Colonic mucosa (tissue), 4 donors: Measurements from ENCODE around the gene TMEM134. TPM values are rescaled to one million over a fixed set of nuclear protein-coding genes. Genes with fewer than 3 reads are reported as not detected.

Experiments used
- DNase-seq: peaks from one replicate; pipeline ENCODE4 v3.0.0-alpha.2; 2020
- H3K27ac ChIP-seq: fragments of 200-600 bp; one replicate; pipeline ENCODE4 v1.8.0; 2021
- H3K27me3 ChIP-seq: fragments of 200-600 bp; one replicate; pipeline ENCODE4 v1.8.0; 2021
- H3K36me3 ChIP-seq: fragments of 200-600 bp; one replicate; pipeline ENCODE4 v1.8.0; 2021
- H3K4me1 ChIP-seq: fragments of 200-600 bp; one replicate; pipeline ENCODE4 v1.8.0; 2021; ENCODE audit warnings: mild to moderate bottlenecking
- H3K4me3 ChIP-seq: fragments of 200-600 bp; one replicate; pipeline ENCODE4 v1.8.0; 2021
- H3K9ac ChIP-seq, 2 donors: one replicate each; pipeline ENCODE4 v1.7.0; 2013; ENCODE audit warnings: control low read depth in 2 of 2, low read depth in 2 of 2, low read length in 2 of 2
- H3K9me3 ChIP-seq: fragments of 200-600 bp; one replicate; pipeline ENCODE4 v1.8.0; 2021
- intact Hi-C: fragments of 100-400 bp; cut with DNase I; formaldehyde crosslinking; loops from one replicate; pipeline ENCODE4 v1.14.1; 2022
- total RNA-seq, 2 donors: library from RNA; stranded (reverse); fragmentation: NEBNext Ultra II Directional in 1 of 2; extraction: Animal tissue kit (Norgen Biotek cat#: 25700) in 1 of 2; gene quantifications; one replicate each; pipeline ENCODE4 v1.2.1, GENCODE V29; 2021
- TF ChIP-seq, protein P1 (sequence below): fragments of 200-600 bp; IDR thresholded peaks from one replicate; pipeline ENCODE4 v1.8.0; 2022; ENCODE audit warnings: antibody characterized with exemption, mild to moderate bottlenecking
- donor health status: healthy.
- donor health status: DM: no; HTN: no; CAD: no.
- donor health status: DM: no; HTN: no; CAD: no.

Gene TMEM134
- total RNA-seq, 2 donors from 2014 or later: 50.1 to 59.5 TPM

DNA sequence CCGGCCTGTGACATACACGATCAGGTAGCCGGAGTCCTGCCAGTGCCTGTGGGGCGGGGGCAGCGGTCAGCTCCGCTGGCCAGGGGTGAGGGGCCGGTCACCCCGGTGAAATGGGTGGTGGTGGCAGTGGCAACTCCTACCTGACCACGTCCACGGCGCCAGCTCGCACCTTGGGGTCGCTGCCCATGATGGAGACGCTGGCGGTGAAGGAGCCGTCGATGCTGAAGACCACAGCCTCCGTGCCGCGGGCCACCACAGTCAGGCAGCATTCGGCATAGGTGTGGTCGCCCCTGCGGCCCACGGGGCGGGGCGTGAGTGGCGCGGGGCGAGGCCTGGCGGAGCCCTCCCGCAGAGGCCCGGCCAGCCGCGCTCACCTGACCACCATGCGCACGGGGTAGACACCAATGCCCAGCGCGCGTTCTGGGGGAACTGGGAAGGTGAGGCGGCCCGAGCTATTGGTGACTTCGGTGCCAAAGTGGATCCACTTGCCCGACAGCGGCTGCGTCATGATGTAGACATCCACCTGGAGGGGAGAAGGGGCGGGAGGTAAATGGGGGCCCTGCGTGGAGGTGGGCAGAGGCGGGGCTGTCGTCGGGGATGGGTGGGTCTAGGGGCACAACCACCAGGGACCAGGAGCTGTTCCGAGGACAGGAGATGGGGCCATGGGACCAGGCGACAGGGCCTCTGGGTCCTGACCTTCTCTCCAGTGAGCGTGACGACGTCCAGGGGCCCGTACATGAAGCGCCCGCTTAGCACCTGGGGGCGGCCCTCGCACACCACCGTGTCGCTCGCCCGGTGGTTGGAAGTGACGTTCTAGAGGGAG lies 24.7 kb upstream of the TMEM134 start:
- intact Hi-C loops: no loop called here
- TF ChIP-seq, protein P1, sequence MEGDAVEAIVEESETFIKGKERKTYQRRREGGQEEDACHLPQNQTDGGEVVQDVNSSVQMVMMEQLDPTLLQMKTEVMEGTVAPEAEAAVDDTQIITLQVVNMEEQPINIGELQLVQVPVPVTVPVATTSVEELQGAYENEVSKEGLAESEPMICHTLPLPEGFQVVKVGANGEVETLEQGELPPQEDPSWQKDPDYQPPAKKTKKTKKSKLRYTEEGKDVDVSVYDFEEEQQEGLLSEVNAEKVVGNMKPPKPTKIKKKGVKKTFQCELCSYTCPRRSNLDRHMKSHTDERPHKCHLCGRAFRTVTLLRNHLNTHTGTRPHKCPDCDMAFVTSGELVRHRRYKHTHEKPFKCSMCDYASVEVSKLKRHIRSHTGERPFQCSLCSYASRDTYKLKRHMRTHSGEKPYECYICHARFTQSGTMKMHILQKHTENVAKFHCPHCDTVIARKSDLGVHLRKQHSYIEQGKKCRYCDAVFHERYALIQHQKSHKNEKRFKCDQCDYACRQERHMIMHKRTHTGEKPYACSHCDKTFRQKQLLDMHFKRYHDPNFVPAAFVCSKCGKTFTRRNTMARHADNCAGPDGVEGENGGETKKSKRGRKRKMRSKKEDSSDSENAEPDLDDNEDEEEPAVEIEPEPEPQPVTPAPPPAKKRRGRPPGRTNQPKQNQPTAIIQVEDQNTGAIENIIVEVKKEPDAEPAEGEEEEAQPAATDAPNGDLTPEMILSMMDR: no peak
- Histone ChIP-seq H3K4me3 (no peak overlapping the region), H3K27ac (no peak overlapping the region), H3K9ac (no peak overlapping the region), H3K4me1 (no peaks in the 10 kb centered on the region), H3K9me3 (no peaks in the 10 kb centered on the region), H3K36me3 (peaks cover 7% of the 10 kb centered on the region), H3K27me3 (no peaks in the 10 kb centered on the region)
- DNase-seq: no peak

DNA sequence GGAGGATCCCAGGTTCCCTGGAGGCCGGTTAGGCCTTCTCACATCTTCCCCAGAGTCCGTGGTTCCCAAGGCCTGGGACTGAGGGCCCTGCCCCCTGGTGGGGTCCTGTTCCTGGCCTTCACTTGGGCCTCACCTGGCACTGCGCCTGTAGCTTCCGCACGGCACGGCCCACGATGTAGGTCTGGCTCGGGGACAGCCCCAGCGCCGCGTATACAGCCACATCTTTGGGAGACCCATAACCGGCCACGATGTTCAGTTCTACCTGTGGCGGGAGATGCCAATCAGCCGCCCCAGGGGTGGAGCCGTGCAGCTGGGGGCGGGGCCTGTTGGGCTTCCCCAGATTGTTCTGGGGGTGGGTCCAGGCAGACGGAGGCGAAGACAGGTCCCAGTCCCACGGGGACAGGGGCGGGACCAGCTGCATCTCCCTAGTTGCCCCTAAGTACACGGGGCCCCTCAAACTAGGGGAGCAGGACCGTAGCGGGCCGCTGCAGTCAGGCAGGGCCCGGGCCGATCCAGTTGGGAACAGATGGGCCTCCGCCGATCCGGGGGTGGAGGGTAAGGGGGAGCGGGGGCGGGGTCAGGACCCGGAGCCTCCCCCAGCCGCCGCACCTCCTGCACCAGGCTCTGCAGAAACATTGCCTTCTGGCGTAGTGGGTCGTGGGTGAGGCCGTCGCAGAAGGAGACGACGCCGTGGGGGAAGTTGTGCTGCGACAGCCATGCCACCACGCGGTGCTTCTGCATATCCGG lies 23.9 kb upstream of the TMEM134 start:
- Histone ChIP-seq H3K9me3 (no peaks in the 10 kb centered on the region), H3K27me3 (no peaks in the 10 kb centered on the region), H3K27ac (no peak overlapping the region), H3K36me3 (peaks cover 9% of the 10 kb centered on the region), H3K4me3 (no peak overlapping the region), H3K9ac (no peak overlapping the region), H3K4me1 (no peaks in the 10 kb centered on the region)
- no peak for DNase-seq
- intact Hi-C loops: no loop called here
- TF ChIP-seq, protein P1: no peak

DNA sequence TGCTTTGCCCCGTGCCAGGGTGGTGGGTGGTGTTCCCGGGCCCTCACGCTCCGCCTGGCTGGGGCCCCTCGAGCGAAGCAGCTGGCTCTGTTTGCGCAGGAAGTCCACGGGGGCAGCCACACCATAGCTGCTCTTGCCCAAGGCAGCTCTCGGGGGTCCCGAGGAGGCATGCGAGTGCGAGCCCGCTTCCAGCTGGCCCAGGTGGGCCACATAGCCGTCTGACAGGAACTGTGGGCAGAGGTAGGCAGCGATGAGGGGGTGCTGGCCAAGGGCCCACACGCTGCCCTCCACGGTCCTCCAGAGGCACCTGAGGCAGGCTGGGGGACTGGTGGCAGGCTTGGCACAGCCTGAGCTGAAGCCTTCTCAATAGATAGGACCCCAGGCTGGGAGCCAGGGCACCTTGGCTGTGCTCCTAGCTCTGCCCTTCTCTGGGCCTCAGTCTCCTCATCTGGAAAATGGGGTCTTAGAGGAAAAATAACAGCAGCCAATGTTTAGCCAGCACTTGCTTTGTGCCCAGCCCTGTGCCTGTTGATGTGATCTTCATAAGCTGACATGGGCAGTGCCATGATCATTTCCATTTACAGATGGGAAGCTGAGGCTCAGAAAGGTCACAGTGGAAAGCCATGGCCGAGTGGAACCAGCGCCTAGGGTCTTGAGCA lies 23.1 kb upstream of the TMEM134 start:
- H3K36me3 ChIP-seq: peaks cover 13% of the 10 kb centered on the region
- TF ChIP-seq, protein P1: no peak
- no peak overlapping the region for H3K27ac ChIP-seq
- H3K9me3 ChIP-seq: no peaks in the 10 kb centered on the region
- intact Hi-C loops: no loop called here
- no peak overlapping the region for H3K9ac ChIP-seq
- H3K4me1 ChIP-seq: no peaks in the 10 kb centered on the region
- no peaks in the 10 kb centered on the region for H3K27me3 ChIP-seq
- DNase-seq: no peak
- no peak overlapping the region for H3K4me3 ChIP-seq

DNA sequence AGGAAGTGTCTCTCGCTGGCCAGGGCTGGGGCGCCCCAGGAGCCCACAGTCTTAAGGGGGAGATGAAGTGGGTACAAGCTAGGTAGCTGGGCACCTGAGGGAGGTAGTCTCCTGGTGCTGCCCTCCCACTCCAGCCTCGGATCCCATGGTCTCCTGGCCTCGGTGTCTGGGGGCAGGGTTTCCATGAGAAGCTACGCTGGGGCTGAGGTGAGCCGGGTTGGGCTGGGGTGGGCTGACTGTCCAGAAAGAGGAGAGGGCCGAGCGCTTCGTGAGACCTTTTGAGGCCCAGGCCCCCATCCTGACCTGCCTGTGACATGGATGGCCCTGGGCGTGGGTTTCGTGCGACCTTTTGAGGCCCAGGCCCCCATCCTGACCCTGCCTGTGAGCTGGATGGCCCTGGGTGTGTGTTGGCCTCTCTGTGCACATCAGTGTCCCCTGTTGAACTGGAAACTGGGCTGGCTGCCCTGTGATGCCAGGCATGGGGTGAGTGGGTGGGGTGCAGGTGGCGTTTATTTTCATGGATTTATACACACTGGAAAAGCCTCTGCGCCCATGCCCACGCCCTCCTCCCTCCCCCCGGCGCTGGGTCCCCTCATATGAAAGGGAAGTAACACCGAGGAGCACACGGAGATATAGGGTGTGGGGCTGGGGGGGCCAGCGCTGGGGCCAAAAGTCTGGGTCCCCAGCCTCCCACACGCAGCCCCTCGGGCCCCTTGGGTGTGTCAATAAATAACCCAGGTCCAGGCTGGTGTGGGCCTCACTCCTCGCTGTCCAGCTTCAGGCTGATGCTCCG lies 22.4 kb upstream of the TMEM134 start:
- no peaks in the 10 kb centered on the region for H3K9me3 ChIP-seq
- no peaks in the 10 kb centered on the region for H3K27me3 ChIP-seq
- H3K4me3 ChIP-seq: no peak overlapping the region
- no peak for DNase-seq
- TF ChIP-seq, protein P1: no peak
- H3K36me3 ChIP-seq: peaks cover 13% of the 10 kb centered on the region
- H3K4me1 ChIP-seq: no peaks in the 10 kb centered on the region
- intact Hi-C loops: no loop called here
- no peak overlapping the region for H3K27ac ChIP-seq
- H3K9ac ChIP-seq: no peak overlapping the region

DNA sequence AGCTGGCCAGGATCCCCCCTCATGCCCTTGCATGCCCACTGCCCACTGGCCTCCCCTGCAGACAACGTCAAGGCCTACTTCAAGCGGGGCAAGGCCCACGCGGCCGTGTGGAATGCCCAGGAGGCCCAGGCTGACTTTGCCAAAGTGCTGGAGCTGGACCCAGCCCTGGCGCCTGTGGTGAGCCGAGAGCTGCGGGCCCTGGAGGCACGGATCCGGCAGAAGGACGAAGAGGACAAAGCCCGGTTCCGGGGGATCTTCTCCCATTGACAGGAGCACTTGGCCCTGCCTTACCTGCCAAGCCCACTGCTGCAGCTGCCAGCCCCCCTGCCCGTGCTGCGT lies 21.6 kb upstream of the TMEM134 start:
- Histone ChIP-seq H3K36me3 (peaks cover 13% of the 10 kb centered on the region), H3K9ac (no peak overlapping the region)
- TF ChIP-seq, protein P1: no peak

More for the DNA sequence above, 21.6 kb upstream of the TMEM134 start:
- intact Hi-C loops: no loop called here
- H3K27me3 ChIP-seq: no peaks in the 10 kb centered on the region
- no peaks in the 10 kb centered on the region for H3K4me1 ChIP-seq
- H3K9me3 ChIP-seq: no peaks in the 10 kb centered on the region
- no peak overlapping the region for H3K4me3 ChIP-seq
- DNase-seq: no peak
- no peak overlapping the region for H3K27ac ChIP-seq
